ENCODE data around the gene JMJD6. TPM values are rescaled to one million over a fixed set of nuclear protein-coding genes. Genes with fewer than 3 reads are reported as not detected.
A peak's percentile ranks its signal among the peaks of the same experiment; 100 is the strongest.

The JMJD6 gene
- total RNA-seq, 2 donors from 2014 or later: 32.4 to 36.1 TPM

- Histone ChIP-seq H3K9me3 (no peaks in the 10 kb centered on the region), H3K27ac (no peak overlapping the region), H3K27me3 (replicated peaks; ENCODE audit: insufficient read depth) (no peaks in the 10 kb centered on the region), H3K4me1 (ENCODE audit: control insufficient read depth in 1 of 2, low read depth in 2 of 2) (peaks cover 16 to 53% of the 10 kb centered on the region in 2 donors), H3K4me3 (no peak overlapping the region), H3K36me3 (peaks cover 67% of the 10 kb centered on the region)
- no peak for TF ChIP-seq CTCF (IDR thresholded peaks at IDR 0.05)
- DNase-seq (ENCODE audit: low spot score) (no peak), ATAC-seq (ENCODE audit: insufficient number of reproducible peaks, low FRiP score, low read depth) (no peak)
Observed at GRCh38 chr17:76720211-76720610, 6.2 kb downstream of the JMJD6 start.

DNA sequence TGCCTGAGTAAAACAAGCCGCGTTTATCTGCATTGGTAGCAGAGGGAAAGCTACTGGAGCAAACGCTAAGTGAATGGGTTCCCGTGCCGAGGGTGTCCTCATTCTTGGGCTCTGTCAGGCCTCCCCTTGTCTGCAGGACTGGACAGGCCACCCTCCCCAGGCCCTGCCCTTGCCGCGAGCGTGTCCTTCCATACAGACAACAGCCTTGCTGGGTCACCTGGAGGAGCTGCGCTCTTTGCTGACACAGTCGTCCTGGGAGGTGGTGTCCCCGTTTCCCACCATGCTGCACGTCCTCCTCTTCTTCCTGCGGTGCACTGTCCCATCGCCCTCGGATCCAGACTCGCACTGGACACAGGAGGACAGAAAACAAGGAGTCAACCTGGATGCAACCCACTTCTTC, 7.9 kb downstream of the JMJD6 start:
- ATAC-seq (ENCODE audit: insufficient number of reproducible peaks, low FRiP score, low read depth) (no peak), DNase-seq (ENCODE audit: low spot score) (no peak)
- Histone ChIP-seq H3K9me3 (no peaks in the 10 kb centered on the region), H3K4me1 (ENCODE audit: control insufficient read depth in 1 of 2, low read depth in 2 of 2) (peaks cover 3 to 47% of the 10 kb centered on the region in 2 donors), H3K27me3 (replicated peaks; ENCODE audit: insufficient read depth) (no peaks in the 10 kb centered on the region), H3K27ac (no peak overlapping the region), H3K4me3 (no peak overlapping the region), H3K36me3 (peaks cover 73% of the 10 kb centered on the region)
- no peak for TF ChIP-seq CTCF (IDR thresholded peaks at IDR 0.05)

GRCh38 chr17:76716839-76717215, 9.6 kb downstream of the JMJD6 start:
- H3K27ac ChIP-seq: peak overlapping the region; percentile 50 to 53
- peaks cover 0 to 40% of the 10 kb centered on the region in 2 donors for H3K4me1 ChIP-seq (ENCODE audit: control insufficient read depth in 1 of 2, low read depth in 2 of 2)
- TF ChIP-seq CTCF (IDR thresholded peaks at IDR 0.05): no peak
- H3K9me3 ChIP-seq: no peaks in the 10 kb centered on the region
- H3K36me3 ChIP-seq: peaks cover 61% of the 10 kb centered on the region
- DNase-seq (ENCODE audit: low spot score): no peak
- no peaks in the 10 kb centered on the region for H3K27me3 ChIP-seq (replicated peaks; ENCODE audit: insufficient read depth)
- no peak overlapping the region for H3K4me3 ChIP-seq
- no peak for ATAC-seq (ENCODE audit: insufficient number of reproducible peaks, low FRiP score, low read depth)

DNA sequence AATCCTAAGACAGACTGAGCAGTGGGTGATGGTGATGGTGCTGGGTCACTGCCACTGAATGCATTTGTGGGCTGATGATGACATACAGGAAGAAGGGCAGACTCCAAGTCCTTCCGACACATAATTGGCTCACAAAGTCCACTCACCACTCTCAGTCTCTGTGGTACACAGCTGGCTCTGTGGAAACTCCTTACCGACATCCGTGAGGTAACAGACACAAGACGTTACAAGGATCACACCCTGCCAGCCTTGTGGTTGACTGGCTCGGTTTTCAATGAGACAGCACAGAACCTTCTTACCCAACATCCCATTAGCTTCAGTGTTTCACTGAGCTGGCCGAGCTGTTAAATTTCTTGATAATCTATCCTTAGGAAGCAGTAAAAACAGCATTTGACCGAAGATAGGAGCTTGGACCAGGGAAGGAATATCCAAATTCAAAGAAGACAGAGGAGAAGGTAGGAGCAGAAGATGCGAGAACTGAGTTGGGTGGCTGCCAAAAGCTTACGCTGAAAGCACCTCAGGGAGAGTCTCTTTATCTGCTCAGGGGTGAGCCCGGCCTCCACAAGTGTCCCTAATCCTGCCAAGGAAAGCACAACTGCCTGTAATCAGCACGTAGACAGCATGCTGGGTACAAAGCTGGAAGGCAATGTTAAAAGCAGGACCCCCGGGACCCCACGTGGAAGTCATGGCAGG, 10.1 kb downstream of the JMJD6 start:
- ATAC-seq (ENCODE audit: insufficient number of reproducible peaks, low FRiP score, low read depth): peak; percentile 58
- Histone ChIP-seq H3K27me3 (replicated peaks; ENCODE audit: insufficient read depth) (no peaks in the 10 kb centered on the region), H3K9me3 (no peaks in the 10 kb centered on the region), H3K36me3 (peaks cover 56% of the 10 kb centered on the region), H3K4me3 (no peak overlapping the region), H3K27ac (peak overlapping the region; percentile 50 to 53), H3K4me1 (ENCODE audit: control insufficient read depth in 1 of 2, low read depth in 2 of 2) (peaks cover 4 to 44% of the 10 kb centered on the region in 2 donors)
- TF ChIP-seq CTCF (IDR thresholded peaks at IDR 0.05): no peak
- DNase-seq (ENCODE audit: low spot score): no peak

- Histone ChIP-seq H3K36me3 (peaks cover 48% of the 10 kb centered on the region), H3K27me3 (replicated peaks; ENCODE audit: insufficient read depth) (no peaks in the 10 kb centered on the region), H3K9me3 (no peaks in the 10 kb centered on the region), H3K4me1 (ENCODE audit: control insufficient read depth in 1 of 2, low read depth in 2 of 2) (peaks cover 6 to 47% of the 10 kb centered on the region in 2 donors), H3K4me3 (no peak overlapping the region), H3K27ac (peak overlapping the region in 1 of 2 donors; percentile 36)
- no peak for TF ChIP-seq CTCF (IDR thresholded peaks at IDR 0.05)
- DNase-seq (ENCODE audit: low spot score) (no peak), ATAC-seq (ENCODE audit: insufficient number of reproducible peaks, low FRiP score, low read depth) (no peak)
Observed at GRCh38 chr17:76715496-76715830, 10.9 kb downstream of the JMJD6 start.

Measured in thoracic aorta (tissue), 2 donors.